Ovary (tissue), 9 donors: ENCODE data around the gene OR4D11. TPM values are rescaled to one million over a fixed set of nuclear protein-coding genes. Genes with fewer than 3 reads are reported as not detected.

Source experiments
- DNase-seq, 5 donors: peaks; one replicate each; pipeline ENCODE4 v3.0.0-alpha.2; 2019 to 2020
- H3K27ac ChIP-seq, 2 donors: fragments of 200-600 bp; one replicate each; pipeline versions ENCODE4 v1.5.1 to v1.8.0; 2019 to 2022
- H3K27me3 ChIP-seq: fragments of 200-600 bp; one replicate; pipeline ENCODE4 v1.8.0; 2022
- H3K36me3 ChIP-seq: fragments of 200-600 bp; sonication (generic); one replicate; pipeline ENCODE4 v1.5.1; 2019
- H3K4me1 ChIP-seq: one replicate; pipeline ENCODE4 v1.8.1; 2013; ENCODE audit warnings: mild to moderate bottlenecking, moderate library complexity; ENCODE audit not compliant: insufficient read depth
- H3K4me3 ChIP-seq: fragments of 200-600 bp; sonication (generic); one replicate; pipeline ENCODE4 v1.5.1; 2017
- H3K9me3 ChIP-seq, 2 donors: fragments of 200-600 bp in 1 of 2; sonication (generic) in 1 of 2; one replicate each; pipeline versions ENCODE4 v1.5.1 to v1.8.1; 2013 to 2019; ENCODE audit warnings: mild to moderate bottlenecking in 1 of 2, moderate library complexity in 1 of 2
- EP300 ChIP-seq: sonication (generic); formaldehyde crosslinking; IDR thresholded peaks from one replicate; pipeline ENCODE4 v1.6.1; 2017; ENCODE audit warnings: antibody characterized with exemption
- POLR2A ChIP-seq: fragments of 450-650 bp; IDR thresholded peaks from one replicate; pipeline ENCODE4 v1.6.1; 2017; ENCODE audit warnings: antibody characterized with exemption, mild to moderate bottlenecking, moderate library complexity
- WGBS, 3 donors: extraction: QIAGEN DNeasy Blood & Tissue Kit in 1 of 3; methylation state at CpG; one replicate each; pipeline versions ENCODE4 v1.1.5 to v1.1.7; 2013 to 2017; 5-methylcytosine and 5-hydroxymethylcytosine counted together
- intact Hi-C, 4 donors: fragments of 100-400 bp; cut with DNase I; formaldehyde crosslinking; loops; one replicate each; pipeline versions ENCODE4 v1.11.0 to v1.15.1; 2022 to 2023
- polyA plus RNA-seq, 2 donors: library from polyadenylated mRNA; stranded (reverse); fragments of 200-250 nt in 1 of 2; fragments of 350-450 nt in 1 of 2; fragmentation: Illumina TruSeq in 1 of 2; extraction: RNeasy Lipid Tissue Mini Kit (QIAGEN cat#74804) in 1 of 2; gene quantifications; one replicate each; pipeline ENCODE4 v1.2.3, GENCODE V29; 2013 to 2014
- total RNA-seq, 7 donors: library from RNA; depleted of rRNA in 2 of 7; stranded (reverse); fragments of >200 nt in 2 of 7; fragmentation: NEBNext Ultra II Directional in 3 of 7; extraction: Animal tissue kit (Norgen Biotek cat#: 25700) in 3 of 7; gene quantifications; one replicate each; pipeline versions ENCODE4 v1.1.0 to v1.2.4, GENCODE V29; 2016 to 2023
- TF ChIP-seq, protein P1 (sequence below), 3 donors: fragments of 450-650 bp in 2 of 3; fragments of 200-600 bp in 1 of 3; IDR thresholded peaks; one replicate each; pipeline versions ENCODE4 v1.5.1 to v1.8.0; 2016 to 2022; ENCODE audit warnings: antibody characterized with exemption in 3 of 3, mild to moderate bottlenecking in 1 of 3
- donor health status: DM: no; HTN: no; CAD: no; lungs with moderate emphysema.
- donor health status: DM: no; HTN: no; CAD: no.
- donor health status: Bipolar disorder and iron deficiency.
- donor health status: DM: yes; HTN: yes; CAD: no.
- donor health status: DM: no; HTN: no; CAD: no.
- donor health status: DM: yes; HTN: yes; CAD: no.

The OR4D11 gene
- total and polyA plus RNA-seq, 9 donors, result not detected

DNA sequence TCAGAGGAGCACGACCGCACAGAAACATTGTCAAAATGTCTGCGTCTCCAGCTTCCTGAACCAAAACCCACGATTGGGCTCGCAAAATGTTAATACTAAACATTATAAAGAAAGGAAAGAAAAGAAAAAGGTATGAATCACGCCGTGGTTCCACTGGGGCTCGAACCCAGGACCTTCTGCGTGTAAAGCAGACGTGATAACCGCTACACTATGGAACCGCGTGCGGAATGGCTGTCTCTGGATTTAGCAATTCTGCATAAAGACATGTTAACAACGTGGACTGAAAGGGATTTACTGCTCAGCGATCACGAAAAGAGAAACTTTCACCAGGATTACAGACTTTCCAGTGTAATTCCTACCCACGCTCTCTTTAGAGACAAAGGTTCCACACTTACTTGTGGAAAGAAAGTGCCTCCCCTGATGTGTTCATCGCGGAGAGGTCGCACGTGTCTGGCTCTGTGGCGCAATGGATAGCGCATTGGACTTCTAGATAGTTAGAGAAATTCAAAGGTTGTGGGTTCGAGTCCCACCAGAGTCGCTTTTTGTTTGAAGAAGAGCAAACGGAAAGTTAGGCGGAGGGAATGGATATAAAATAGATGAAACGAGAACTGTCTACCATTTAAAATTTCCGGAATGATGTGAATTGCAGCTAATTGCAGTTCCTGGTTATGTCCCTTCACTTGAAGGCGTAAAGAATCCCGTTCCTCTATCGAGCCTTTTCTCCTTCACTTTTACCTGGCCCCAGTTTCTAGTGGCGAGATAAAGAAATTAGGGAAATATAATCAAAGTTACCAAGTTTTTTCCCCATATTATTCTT, 47.7 kb downstream of the OR4D11 start:
- DNase-seq, result peak; percentile 82 to 89 (median 84)
- Histone ChIP-seq H3K27ac (peak overlapping the region; percentile 86 to 91), H3K4me1 (peaks cover 13% of the 10 kb centered on the region), H3K9me3 (no peaks in the 10 kb centered on the region), H3K36me3 (no peaks in the 10 kb centered on the region), H3K4me3 (peak overlapping the region; percentile 60), H3K27me3 (no peaks in the 10 kb centered on the region)
- TF ChIP-seq POLR2A, result peak; percentile 18
- TF ChIP-seq, protein P1, sequence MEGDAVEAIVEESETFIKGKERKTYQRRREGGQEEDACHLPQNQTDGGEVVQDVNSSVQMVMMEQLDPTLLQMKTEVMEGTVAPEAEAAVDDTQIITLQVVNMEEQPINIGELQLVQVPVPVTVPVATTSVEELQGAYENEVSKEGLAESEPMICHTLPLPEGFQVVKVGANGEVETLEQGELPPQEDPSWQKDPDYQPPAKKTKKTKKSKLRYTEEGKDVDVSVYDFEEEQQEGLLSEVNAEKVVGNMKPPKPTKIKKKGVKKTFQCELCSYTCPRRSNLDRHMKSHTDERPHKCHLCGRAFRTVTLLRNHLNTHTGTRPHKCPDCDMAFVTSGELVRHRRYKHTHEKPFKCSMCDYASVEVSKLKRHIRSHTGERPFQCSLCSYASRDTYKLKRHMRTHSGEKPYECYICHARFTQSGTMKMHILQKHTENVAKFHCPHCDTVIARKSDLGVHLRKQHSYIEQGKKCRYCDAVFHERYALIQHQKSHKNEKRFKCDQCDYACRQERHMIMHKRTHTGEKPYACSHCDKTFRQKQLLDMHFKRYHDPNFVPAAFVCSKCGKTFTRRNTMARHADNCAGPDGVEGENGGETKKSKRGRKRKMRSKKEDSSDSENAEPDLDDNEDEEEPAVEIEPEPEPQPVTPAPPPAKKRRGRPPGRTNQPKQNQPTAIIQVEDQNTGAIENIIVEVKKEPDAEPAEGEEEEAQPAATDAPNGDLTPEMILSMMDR (IDR thresholded peaks at IDR 0.05), result no peak
- WGBS, 3 donors, result 0 to 1% (median 1%) methylated on average over 34 of the region's 34 CpGs
- intact Hi-C loops, result loop anchor here in 1 of 4 donors (10.0 kb wide), 1 partner anchor 1886 kb away; the partner anchor contains the start of gene ZDHHC5

DNA sequence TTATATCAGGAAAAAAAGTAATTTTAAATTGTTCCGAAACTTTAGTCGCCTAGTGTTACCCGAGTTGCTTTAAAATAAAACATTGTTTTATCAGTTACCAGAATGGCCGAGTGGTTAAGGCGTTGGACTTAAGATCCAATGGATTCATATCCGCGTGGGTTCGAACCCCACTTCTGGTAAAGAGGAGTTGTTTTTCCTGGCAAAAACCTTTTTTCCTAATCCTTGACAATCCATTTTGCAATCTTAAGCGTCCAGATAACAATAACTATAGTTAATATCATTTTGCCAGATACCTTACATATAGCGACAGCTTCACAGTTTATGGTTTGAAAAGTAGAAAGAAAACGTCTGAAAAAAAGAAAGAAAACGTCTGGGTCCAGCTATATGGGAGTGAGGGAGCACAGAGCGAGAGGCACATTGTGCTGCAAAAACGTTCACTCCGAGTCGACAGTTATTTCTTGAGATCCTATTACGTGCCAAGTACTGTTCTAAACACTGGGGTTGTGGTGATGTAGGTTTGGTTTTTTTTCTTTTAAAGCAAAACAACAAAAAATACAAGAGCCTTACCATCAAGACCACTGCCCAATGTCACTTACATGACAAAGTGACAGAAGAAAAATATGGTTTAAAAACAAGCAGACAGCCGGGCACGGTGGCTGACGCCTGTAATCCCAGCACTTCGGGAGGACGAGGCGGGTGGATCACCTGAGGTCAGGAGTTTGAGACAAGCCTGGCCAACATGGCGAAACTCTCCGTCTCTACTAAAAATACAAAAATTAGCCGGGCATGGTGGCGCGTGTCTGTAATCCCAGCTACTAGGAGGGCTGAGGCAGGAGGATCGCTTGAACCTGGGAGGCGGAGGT, 48.5 kb downstream of the OR4D11 start:
- peaks cover 14% of the 10 kb centered on the region for H3K4me1 ChIP-seq
- no peaks in the 10 kb centered on the region for H3K9me3 ChIP-seq
- peak overlapping the region; percentile 86 to 91 for H3K27ac ChIP-seq
- DNase-seq, result peak in 3 of 5 donors; percentile 61 to 74 (median 69)
- 3 to 17% (median 9%) methylated on average over 30 of the region's 30 CpGs for WGBS, 3 donors
- H3K4me3 ChIP-seq, result peak overlapping the region; percentile 60
- TF ChIP-seq, protein P1 (IDR thresholded peaks at IDR 0.05), result no peak
- TF ChIP-seq EP300 (no peak), POLR2A (no peak)
- H3K36me3 ChIP-seq, result no peaks in the 10 kb centered on the region
- intact Hi-C loops, result loop anchor here in 1 of 4 donors (10.0 kb wide), 1 partner anchor 1887 kb away; the partner anchor contains the start of gene ZDHHC5
- no peaks in the 10 kb centered on the region for H3K27me3 ChIP-seq

GRCh38 chr11:59552844-59553243, 49.5 kb downstream of the OR4D11 start:
- TF ChIP-seq POLR2A, result no peak
- no peak for TF ChIP-seq EP300
- TF ChIP-seq, protein P1 (IDR thresholded peaks at IDR 0.05), result no peak
- no peaks in the 10 kb centered on the region for H3K9me3 ChIP-seq
- peaks cover 13% of the 10 kb centered on the region for H3K4me1 ChIP-seq
- H3K4me3 ChIP-seq, result no peak overlapping the region
- WGBS, 3 donors, result 4 to 21% (median 8%) methylated on average over 2 of the region's 2 CpGs
- H3K36me3 ChIP-seq, result no peaks in the 10 kb centered on the region
- no peak for DNase-seq
- intact Hi-C loops, result loop anchor here in 1 of 4 donors (10.0 kb wide), 1 partner anchor 1888 kb away; the partner anchor contains the start of gene ZDHHC5
- peak overlapping the region in 1 of 2 donors; percentile 86 for H3K27ac ChIP-seq
- H3K27me3 ChIP-seq, result no peaks in the 10 kb centered on the region

- WGBS, 3 donors, result 92 to 95% (median 94%) methylated on average over 21 of the region's 21 CpGs
- intact Hi-C loops, result loop anchor here in 1 of 4 donors (10.0 kb wide), 1 partner anchor 1889 kb away; the partner anchor contains the start of gene ZDHHC5
- peaks cover 10% of the 10 kb centered on the region for H3K4me1 ChIP-seq
- no peaks in the 10 kb centered on the region for H3K9me3 ChIP-seq
- no peak overlapping the region for H3K4me3 ChIP-seq
- H3K27me3 ChIP-seq, result no peaks in the 10 kb centered on the region
- TF ChIP-seq EP300 (no peak), POLR2A (no peak)
- TF ChIP-seq, protein P1 (IDR thresholded peaks at IDR 0.05), result no peak
- H3K36me3 ChIP-seq, result no peaks in the 10 kb centered on the region
- no peak for DNase-seq
- H3K27ac ChIP-seq, result peak overlapping the region in 1 of 2 donors; percentile 86
Observed at GRCh38 chr11:59553323-59553722, 49.9 kb downstream of the OR4D11 start.
